ENCODE data around the gene RAD52. TPM values are rescaled to one million over a fixed set of nuclear protein-coding genes. Genes with fewer than 3 reads are reported as not detected.
A peak's percentile ranks its signal among the peaks of the same experiment; 100 is the strongest.

RAD52 gene
- total RNA-seq, 4 donors from 2014 or later, result 4.9 to 15.4 (median 11.2) TPM

DNA sequence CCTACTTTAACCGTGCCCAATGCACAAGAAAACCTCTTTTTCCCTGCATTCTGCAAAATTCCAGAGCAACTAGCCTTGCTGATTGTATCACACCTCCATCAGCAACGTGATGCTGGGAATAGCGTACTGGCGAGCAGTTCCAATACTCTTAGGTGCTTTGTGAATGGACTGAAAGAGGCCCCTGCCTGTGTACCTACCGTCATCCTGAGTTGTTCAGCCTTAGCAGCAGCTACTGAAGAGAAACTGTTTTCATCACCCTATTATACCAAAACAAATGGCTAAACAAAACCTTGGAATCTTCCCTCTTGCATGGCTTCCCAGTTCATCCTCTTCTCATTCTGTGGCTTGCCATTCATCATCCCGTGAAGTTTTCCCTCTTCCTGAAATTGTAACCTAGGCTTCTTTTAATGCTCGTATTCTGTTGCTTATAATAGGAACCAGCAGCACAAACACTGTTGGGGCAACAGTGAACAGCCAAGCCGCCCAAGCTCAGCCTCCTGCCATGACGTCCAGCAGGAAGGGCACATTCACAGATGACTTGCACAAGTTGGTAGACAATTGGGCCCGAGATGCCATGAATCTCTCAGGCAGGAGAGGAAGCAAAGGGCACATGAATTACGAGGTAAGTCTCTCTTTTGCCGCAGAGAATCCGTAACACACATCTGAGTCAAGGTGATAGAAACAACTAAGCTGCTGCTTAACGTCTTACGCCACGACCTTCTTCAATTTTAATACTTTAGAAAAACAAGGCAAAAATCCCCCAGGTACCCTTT lies 41.9 kb downstream of the RAD52 start:
- ATAC-seq (ENCODE audit: low FRiP score), result no peak
- TF ChIP-seq, protein P1, sequence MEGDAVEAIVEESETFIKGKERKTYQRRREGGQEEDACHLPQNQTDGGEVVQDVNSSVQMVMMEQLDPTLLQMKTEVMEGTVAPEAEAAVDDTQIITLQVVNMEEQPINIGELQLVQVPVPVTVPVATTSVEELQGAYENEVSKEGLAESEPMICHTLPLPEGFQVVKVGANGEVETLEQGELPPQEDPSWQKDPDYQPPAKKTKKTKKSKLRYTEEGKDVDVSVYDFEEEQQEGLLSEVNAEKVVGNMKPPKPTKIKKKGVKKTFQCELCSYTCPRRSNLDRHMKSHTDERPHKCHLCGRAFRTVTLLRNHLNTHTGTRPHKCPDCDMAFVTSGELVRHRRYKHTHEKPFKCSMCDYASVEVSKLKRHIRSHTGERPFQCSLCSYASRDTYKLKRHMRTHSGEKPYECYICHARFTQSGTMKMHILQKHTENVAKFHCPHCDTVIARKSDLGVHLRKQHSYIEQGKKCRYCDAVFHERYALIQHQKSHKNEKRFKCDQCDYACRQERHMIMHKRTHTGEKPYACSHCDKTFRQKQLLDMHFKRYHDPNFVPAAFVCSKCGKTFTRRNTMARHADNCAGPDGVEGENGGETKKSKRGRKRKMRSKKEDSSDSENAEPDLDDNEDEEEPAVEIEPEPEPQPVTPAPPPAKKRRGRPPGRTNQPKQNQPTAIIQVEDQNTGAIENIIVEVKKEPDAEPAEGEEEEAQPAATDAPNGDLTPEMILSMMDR (IDR thresholded peaks at IDR 0.05), result no peak

DNA sequence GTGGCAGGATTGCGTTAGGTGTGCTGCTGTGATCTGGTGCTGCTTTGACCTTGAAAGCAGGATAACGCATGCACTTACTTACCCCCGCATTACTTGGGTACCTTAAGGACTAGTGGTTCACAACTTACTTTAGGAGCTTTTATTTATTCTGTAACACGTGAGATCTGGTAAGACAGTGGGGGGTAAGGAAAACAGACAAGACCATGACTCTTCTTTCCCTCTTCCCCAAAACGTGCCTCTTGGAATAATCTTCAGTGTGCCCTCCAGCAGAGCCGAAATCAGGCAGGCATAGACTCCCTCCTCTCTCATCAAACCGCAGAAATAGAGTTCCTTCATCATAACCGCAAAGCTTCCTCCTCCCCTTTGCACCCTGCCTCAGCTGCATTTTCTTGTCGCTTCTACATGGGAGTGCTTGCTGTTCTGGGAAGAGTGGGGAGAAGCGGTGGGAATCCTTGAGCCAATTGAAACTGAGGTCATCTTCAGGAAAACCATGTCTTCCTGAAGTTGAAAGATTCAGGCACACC lies 43.4 kb downstream of the RAD52 start:
- TF ChIP-seq, protein P1 (IDR thresholded peaks at IDR 0.05), result no peak
- no peak for DNase-seq (ENCODE audit: low spot score)
- ATAC-seq (ENCODE audit: low FRiP score), result no peak

More for the DNA sequence above, 41.9 kb downstream of the RAD52 start:
- DNase-seq (ENCODE audit: low spot score), result no peak

DNA sequence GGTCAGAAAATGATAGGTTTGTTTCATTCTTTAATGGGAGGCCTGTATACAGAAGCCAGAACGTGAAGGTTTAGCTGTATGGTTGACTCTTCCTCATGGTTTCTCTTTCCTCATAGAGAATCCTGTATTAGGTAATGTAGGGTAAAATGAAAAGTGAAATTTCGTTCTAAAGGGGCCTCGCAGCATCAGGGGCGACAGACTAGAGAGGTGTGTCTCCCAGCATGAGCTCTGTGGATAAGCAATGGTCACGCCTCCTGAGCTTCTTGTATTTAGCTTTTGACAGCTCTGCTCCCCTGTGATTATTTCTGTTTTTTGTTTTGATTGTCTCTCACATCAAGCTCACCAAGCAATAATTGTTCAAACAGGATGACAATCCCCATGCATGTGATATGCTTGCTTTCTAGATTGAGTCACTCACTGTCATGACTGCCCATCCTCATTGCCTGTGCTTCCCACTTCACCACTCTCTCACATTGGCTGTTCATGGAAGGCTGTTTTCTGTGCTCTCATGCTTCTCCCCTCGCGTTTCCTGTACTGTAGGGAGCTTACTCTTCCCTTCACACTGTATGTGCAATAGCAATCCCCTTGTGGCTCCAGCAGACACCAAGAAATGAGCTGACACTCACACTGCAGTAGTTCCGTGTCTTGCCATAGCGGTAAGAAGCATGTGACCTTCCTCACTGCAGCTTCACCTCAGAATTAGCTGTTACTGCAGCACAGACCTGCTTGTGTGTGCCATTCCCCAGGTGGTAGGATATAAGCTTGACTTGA lies 44.0 kb downstream of the RAD52 start:
- TF ChIP-seq, protein P1 (IDR thresholded peaks at IDR 0.05), result no peak
- ATAC-seq (ENCODE audit: low FRiP score) (peak; percentile 38), DNase-seq (ENCODE audit: low spot score) (no peak)

DNA sequence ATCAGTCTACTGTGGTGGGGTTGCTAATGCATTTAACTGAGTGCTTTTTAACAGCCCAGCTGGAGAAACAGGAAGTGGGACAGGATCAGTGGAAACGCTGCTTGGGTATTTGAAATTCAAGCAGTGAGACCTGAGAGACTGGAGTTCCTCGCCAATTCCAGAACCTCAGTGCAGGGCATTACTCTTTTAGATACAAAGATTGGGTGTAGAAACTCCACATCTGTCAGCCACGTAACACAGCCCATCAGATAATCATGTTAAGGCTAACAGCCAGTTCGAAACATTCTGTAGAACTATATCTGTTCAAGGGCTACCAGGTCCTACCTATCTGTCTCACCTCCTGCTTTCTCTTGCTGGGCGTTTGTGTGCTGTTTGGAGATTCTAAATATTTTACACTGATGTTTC lies 45.5 kb downstream of the RAD52 start:
- TF ChIP-seq, protein P1 (IDR thresholded peaks at IDR 0.05), result no peak
- ATAC-seq (ENCODE audit: low FRiP score) (no peak), DNase-seq (ENCODE audit: low spot score) (no peak)

DNA sequence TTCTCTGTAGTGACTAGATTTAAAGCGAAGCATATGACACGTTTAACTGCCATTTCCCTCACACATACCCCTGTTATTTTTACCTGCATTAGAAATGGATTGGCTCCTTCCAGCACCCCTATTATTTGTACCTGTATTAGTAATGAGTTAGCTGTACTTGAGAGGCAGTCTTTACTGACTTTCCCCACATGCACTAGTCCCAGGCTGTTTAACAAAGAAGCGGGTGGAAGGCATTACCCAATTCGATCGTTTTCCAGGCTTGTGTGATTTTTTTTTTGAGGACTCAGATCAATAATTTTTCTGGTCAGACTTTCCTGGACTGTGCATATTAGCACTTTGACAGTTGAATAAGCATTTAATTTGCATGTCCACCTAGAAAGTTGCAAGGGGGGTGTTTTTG lies 46.4 kb downstream of the RAD52 start:
- TF ChIP-seq, protein P1 (IDR thresholded peaks at IDR 0.05), result no peak
- no peak for ATAC-seq (ENCODE audit: low FRiP score)
- DNase-seq (ENCODE audit: low spot score), result no peak

DNA sequence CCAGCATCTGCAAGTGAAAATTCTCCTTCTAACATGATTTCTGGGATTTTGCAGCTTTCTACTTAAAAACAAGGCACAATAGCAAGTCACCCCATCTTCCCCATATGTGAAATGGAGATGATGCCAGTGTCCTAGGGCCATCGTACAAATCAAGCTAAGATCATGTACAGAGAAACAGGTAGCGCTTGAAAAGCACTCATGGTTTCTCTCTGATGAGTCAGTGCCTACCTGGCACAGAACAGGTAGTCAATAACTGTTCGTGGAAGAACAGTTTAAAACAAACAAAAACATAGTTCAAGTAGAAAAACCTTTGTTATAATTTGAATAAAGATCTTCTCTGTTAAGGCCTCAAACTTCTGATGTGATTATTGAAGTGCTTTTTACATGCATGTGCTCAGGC lies 46.9 kb downstream of the RAD52 start:
- TF ChIP-seq, protein P1 (IDR thresholded peaks at IDR 0.05), result no peak
- no peak for ATAC-seq (ENCODE audit: low FRiP score)
- DNase-seq (ENCODE audit: low spot score), result no peak
